ENCODE data around the gene VPS37D.

Gene VPS37D

DNA sequence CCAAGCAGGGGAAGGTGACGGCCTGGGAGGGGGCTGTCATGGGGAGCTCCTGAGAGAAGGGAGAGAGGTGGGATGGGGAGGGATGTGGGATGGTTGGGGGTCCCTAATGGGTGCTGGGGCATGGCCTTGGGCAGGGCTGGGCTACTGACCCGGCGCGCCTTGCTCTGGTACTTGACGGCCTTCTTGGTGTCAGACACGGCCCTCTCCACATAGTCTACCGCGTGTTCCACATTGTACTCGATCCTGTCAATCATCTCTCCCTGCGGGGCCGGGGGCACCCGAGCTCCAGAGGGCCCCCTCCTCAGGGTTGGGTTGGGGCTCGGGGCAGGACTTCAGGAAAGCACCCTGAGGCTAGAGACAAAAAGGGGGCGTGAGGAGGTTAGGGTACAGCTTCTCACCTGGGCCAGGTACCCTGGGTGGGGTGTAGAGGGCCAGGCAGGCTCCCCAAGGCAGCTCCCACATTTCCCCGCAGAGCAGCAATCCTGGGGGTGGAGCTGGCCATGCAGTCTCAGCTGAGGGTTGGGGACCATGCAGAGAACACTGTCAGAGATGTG is 33.0 kb downstream of the VPS37D start:
- in situ Hi-C loops (cut with HindIII; ENCODE audit: low sequenced_read_pairs), result no loop called here
- TF ChIP-seq, protein P1, sequence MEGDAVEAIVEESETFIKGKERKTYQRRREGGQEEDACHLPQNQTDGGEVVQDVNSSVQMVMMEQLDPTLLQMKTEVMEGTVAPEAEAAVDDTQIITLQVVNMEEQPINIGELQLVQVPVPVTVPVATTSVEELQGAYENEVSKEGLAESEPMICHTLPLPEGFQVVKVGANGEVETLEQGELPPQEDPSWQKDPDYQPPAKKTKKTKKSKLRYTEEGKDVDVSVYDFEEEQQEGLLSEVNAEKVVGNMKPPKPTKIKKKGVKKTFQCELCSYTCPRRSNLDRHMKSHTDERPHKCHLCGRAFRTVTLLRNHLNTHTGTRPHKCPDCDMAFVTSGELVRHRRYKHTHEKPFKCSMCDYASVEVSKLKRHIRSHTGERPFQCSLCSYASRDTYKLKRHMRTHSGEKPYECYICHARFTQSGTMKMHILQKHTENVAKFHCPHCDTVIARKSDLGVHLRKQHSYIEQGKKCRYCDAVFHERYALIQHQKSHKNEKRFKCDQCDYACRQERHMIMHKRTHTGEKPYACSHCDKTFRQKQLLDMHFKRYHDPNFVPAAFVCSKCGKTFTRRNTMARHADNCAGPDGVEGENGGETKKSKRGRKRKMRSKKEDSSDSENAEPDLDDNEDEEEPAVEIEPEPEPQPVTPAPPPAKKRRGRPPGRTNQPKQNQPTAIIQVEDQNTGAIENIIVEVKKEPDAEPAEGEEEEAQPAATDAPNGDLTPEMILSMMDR (IDR thresholded peaks at IDR 0.05; ENCODE audit: low read depth, low read length), result no peak
- H3K4me3 ChIP-seq (ENCODE audit: low read depth, low read length), result no peak overlapping the region
- no peak for DNase-seq (ENCODE audit: low read depth, low spot score)

DNA sequence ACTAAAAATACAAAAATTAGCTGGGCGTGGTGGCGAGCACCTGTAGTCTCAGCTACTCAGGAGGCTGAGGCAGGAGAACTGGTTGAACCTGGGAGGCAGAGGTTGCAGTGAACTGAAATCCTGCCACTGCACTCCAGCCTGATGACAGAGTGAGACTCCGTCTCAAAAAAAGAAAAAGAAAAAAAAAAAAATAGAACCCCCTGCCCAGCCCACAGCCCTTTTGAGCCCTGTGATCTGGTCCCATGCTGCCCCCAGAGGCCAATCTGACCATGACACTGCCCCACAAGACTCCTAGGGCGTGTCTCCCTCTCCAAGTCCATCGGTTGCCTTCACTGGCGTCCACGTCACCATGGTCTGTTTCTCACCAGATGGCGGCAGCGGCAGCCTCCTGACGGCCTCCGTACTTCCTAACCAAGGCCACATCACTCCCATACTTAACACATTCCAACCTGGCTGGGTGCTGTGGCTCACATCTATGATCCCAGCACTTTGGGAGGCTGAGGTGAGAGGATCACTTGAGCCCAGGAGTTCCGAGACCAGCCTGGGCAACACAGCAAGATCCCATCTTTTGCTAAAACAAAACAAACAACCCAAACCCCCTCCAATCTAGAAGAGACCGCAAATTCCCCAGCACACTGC is 33.8 kb downstream of the VPS37D start:
- DNase-seq (ENCODE audit: low read depth, low spot score), result peak; percentile 76
- H3K4me3 ChIP-seq (ENCODE audit: low read depth, low read length), result no peak overlapping the region
- TF ChIP-seq, protein P1 (IDR thresholded peaks at IDR 0.05; ENCODE audit: low read depth, low read length), result peak; percentile 73
- in situ Hi-C loops (cut with HindIII; ENCODE audit: low sequenced_read_pairs), result no loop called here

DNA sequence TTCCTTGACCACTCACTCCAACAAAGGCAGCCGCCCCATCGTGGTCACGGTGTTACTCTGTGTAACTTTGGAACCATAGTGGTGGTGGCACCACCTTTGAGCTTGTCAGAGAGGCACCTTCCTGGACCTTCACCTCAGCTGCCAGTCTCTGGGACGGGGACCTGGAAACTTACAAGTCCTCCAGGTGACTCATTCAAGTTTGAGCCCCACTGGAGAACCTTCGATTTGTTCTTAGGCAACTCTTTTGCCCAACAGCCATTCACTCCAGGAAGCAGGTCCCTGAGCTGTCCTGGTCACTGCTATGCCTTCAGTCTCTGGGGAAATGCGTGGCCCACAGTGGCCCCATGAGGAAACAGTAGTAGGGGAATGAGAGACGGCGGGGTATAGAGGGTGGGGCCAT is 34.6 kb downstream of the VPS37D start:
- TF ChIP-seq, protein P1 (IDR thresholded peaks at IDR 0.05; ENCODE audit: low read depth, low read length), result no peak
- H3K4me3 ChIP-seq (ENCODE audit: low read depth, low read length), result no peak overlapping the region
- no peak for DNase-seq (ENCODE audit: low read depth, low spot score)
- in situ Hi-C loops (cut with HindIII; ENCODE audit: low sequenced_read_pairs), result no loop called here

DNA sequence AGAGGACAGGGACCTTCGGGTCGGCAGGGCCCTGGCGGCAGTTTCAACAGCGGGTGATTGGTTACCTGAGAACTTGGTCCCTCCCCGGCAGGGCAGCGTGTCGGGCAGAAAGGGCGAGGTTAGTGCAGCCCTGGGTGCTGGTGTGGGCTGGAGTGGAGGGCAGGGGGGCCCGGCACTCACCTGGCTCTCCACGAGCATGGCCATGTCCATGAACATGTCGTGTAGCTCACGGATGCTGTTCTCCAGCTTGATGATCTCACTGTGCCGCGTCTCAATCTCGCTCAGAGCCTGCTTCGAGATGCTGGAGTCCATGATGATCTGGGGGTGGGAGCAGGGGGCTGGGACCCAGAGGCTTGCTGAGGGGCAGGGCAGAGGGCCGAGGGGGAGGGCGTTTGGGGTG is 35.0 kb downstream of the VPS37D start:
- TF ChIP-seq, protein P1 (IDR thresholded peaks at IDR 0.05; ENCODE audit: low read depth, low read length), result no peak
- H3K4me3 ChIP-seq (ENCODE audit: low read depth, low read length), result no peak overlapping the region
- in situ Hi-C loops (cut with HindIII; ENCODE audit: low sequenced_read_pairs), result no loop called here
- DNase-seq (ENCODE audit: low read depth, low spot score), result no peak

DNA sequence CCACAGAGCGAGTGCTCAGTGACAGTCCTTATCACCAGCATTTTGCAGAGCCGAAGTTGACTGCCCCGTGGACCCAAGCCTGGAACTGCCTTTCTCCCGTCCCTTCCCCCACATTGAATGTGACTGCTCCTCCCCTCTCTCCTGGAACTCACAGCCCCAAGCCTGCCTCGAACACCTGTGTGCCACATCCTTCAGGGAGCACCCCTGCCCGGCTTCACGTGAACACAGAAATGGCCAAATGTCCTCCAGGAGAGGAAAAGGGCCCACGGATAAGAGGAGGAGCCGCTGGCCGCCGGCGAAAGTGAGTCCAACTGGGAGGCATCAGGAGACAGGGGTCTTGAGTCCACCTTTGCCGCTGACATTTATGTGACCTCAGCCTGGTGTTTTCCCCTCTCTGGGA is 35.6 kb downstream of the VPS37D start:
- in situ Hi-C loops (cut with HindIII; ENCODE audit: low sequenced_read_pairs), result no loop called here
- no peak overlapping the region for H3K4me3 ChIP-seq (ENCODE audit: low read depth, low read length)
- TF ChIP-seq, protein P1 (IDR thresholded peaks at IDR 0.05; ENCODE audit: low read depth, low read length), result no peak
- DNase-seq (ENCODE audit: low read depth, low spot score), result no peak

DNA sequence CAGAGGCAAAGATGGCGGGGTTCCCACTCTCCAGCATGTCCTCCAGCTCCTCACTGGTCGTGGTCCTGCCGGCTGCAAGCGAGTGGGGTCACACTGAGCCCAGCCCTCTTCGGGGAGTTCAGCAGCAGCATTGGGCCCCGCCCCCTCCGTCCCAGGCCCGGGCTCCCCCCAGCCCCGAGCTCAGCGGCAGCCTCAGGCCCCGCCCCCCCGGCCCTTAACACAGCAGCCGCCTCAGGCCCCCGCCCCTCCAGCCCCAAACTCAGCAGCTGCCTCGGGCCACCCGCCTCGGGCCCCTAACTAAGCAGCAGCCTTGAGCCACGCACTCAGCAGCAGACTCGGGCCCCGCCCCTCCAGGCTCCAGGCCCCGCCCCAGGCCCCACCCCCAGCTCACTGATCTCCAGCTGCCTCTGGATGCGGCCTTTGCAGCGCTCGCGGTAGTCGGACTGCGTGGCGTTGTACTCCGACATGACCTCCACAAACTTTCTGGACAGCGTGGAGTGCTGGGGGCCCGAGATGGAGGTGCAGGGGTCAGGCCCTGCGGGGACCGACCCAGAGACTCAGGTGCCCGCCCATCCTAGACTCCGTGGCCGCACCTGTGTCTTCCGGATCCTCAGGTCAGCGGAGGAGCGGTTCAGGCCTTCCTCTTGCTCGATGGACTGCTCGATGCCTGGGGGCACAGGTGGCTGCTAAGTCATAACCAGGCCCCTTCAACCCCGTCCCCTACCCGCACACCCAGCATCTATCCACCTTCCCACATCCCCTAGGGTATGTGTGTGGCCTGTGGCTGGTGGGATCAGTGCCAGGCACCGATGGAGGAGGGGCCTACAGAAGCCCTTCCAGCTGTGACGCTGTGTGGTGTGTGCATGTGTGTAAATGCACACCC is 36.4 kb downstream of the VPS37D start:
- DNase-seq (ENCODE audit: low read depth, low spot score), result peak; percentile 71
- in situ Hi-C loops (cut with HindIII; ENCODE audit: low sequenced_read_pairs), result no loop called here
- TF ChIP-seq, protein P1 (IDR thresholded peaks at IDR 0.05; ENCODE audit: low read depth, low read length), result no peak

More for the DNA sequence above, 36.4 kb downstream of the VPS37D start:
- no peak overlapping the region for H3K4me3 ChIP-seq (ENCODE audit: low read depth, low read length)
